Chondrocyte (in vitro differentiated cells): Measurements from ENCODE around the gene OR1L8. TPM values are rescaled to one million over a fixed set of nuclear protein-coding genes. Genes with fewer than 3 reads are reported as not detected.
"Not testable (repeated sequence)": the region's sequence is repeated elsewhere in the genome, so short reads cannot be mapped to it uniquely, and the experiment has no call there.

Source experiments
- DNase-seq: peaks from one replicate; pipeline ENCODE4 v3.0.0; 2021; ENCODE audit warnings: mixed read lengths, low spot score
- H3K27ac Mint-ChIP-seq: one replicate; pipeline ENCODE4 v1.8.0; 2021; ENCODE audit warnings: mild to moderate bottlenecking, moderate library complexity, mixed read lengths; ENCODE audit not compliant: unreplicated experiment
- H3K27me3 Mint-ChIP-seq: 2 replicates; pipeline ENCODE4 v1.8.0; 2021; ENCODE audit warnings: low read depth, mixed read lengths
- H3K36me3 Mint-ChIP-seq: 2 replicates; pipeline ENCODE4 v1.8.0; 2021; ENCODE audit warnings: low read depth, mixed read lengths
- H3K4me1 Mint-ChIP-seq: 2 replicates; pipeline ENCODE4 v1.8.0; 2021; ENCODE audit warnings: low read depth, mild to moderate bottlenecking, mixed read lengths
- H3K4me3 Mint-ChIP-seq: one replicate; pipeline ENCODE4 v1.8.0; 2021; ENCODE audit warnings: mild to moderate bottlenecking, moderate library complexity, mixed read lengths; ENCODE audit not compliant: unreplicated experiment
- H3K9me3 Mint-ChIP-seq: 2 replicates; pipeline ENCODE4 v1.8.0; 2021; ENCODE audit warnings: low read depth, mixed read lengths
- total RNA-seq: library from RNA; stranded (reverse); gene quantifications from 3 replicates; pipeline ENCODE4 v1.2.1, GENCODE V29; 2021
- TF ChIP-seq, protein P1 (sequence below): fragments of 200-600 bp; sonication (generic); IDR thresholded peaks from 2 replicates; pipeline ENCODE4 v1.5.0; 2021; ENCODE audit warnings: antibody characterized with exemption, mild to moderate bottlenecking, moderate library complexity

The OR1L8 gene
- total RNA-seq, 1 donor from 2014 or later, result not detected

GRCh38 chr9:122536134-122536533 is 47.0 kb downstream of the OR1L8 start:
- peaks cover 11% of the 10 kb centered on the region for H3K9me3 Mint-ChIP-seq
- DNase-seq, result no peak
- TF ChIP-seq, protein P1, sequence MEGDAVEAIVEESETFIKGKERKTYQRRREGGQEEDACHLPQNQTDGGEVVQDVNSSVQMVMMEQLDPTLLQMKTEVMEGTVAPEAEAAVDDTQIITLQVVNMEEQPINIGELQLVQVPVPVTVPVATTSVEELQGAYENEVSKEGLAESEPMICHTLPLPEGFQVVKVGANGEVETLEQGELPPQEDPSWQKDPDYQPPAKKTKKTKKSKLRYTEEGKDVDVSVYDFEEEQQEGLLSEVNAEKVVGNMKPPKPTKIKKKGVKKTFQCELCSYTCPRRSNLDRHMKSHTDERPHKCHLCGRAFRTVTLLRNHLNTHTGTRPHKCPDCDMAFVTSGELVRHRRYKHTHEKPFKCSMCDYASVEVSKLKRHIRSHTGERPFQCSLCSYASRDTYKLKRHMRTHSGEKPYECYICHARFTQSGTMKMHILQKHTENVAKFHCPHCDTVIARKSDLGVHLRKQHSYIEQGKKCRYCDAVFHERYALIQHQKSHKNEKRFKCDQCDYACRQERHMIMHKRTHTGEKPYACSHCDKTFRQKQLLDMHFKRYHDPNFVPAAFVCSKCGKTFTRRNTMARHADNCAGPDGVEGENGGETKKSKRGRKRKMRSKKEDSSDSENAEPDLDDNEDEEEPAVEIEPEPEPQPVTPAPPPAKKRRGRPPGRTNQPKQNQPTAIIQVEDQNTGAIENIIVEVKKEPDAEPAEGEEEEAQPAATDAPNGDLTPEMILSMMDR, result no peak
- H3K27me3 Mint-ChIP-seq, result peaks cover 20% of the 10 kb centered on the region
- no peak overlapping the region for H3K4me3 Mint-ChIP-seq
- no peaks in the 10 kb centered on the region for H3K4me1 Mint-ChIP-seq
- no peak overlapping the region for H3K27ac Mint-ChIP-seq
- H3K36me3 Mint-ChIP-seq, result no peaks in the 10 kb centered on the region

DNA sequence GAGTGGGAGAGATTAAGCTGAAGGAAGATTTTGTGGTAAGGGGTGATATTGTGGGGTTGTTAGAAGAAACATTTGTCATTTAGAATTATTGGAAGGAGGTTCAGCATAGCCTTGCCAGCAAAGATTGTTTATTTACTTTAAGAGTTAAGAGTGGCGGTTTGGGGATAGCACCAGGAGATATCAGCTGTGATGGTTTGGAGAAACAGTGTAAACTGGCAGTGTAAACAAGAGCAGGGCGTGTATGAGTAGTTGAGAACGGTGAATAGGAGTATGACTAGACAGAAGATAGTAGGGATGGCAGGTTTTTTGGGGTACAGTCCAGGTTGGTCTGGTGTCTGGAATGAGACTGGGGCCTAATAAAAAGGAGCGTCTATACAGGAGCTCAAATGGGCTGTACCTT is 52.0 kb downstream of the OR1L8 start:
- H3K36me3 Mint-ChIP-seq, DNase-seq, H3K9me3 Mint-ChIP-seq, H3K4me1 Mint-ChIP-seq, H3K4me3 Mint-ChIP-seq, H3K27ac Mint-ChIP-seq: not testable (repeated sequence)
- peaks cover 44% of the 10 kb centered on the region for H3K27me3 Mint-ChIP-seq

DNA sequence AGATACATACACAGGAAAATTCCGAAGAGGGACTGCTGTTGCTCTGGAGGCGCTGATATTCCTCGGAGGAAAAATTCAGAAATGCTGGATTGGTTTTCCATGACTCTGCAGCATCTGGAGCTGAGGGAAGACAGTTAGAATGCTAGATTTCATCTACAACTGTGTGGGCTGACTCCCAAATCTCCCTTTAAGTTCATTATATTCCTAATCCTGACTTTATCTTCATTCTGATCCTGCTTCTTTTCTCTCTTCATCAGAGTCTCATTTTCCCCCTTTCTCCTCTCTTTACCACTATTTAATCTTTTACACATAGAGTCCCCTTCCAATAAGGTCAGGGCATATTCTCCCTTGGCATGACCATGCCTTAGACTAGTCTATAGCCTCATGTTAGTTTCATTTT is 56.0 kb downstream of the OR1L8 start, which contains the start of gene OR1N1:
TSS of gene OR1N1 (minus strand) at position 101 of the 400 bp plus-strand sequence. CDS start at position 101, 0 bp downstream.
- no peaks in the 10 kb centered on the region for H3K36me3 Mint-ChIP-seq
- DNase-seq, result no peak
- H3K4me1 Mint-ChIP-seq, result no peaks in the 10 kb centered on the region
- H3K27ac Mint-ChIP-seq, result no peak within 1 kb of the TSS
- H3K27me3 Mint-ChIP-seq, result peaks cover 43% of the 10 kb centered on the region
- TF ChIP-seq, protein P1, result no peak
- no peak within 1 kb of the TSS for H3K4me3 Mint-ChIP-seq
- peaks cover 2% of the 10 kb centered on the region for H3K9me3 Mint-ChIP-seq

DNA sequence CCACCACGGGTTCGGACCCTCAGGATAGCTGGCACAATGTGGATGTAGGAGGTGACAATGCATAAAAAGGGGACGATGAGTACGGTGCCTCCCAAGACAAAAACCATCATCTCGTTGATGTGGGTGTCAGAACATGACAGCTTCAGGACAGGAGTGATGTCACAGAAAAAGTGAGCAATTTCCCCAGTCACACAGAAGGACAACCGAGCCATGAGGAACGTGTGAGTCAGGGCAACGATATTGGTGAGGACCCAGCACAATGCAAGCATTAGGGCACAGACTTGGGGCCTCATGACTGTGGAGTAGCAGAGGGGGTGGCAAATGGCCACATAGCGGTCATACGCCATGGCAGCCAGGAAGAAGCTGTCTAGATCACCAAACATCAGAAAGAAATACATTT is 56.6 kb downstream of the OR1L8 start:
- DNase-seq, result no peak
- peaks cover 46% of the 10 kb centered on the region for H3K27me3 Mint-ChIP-seq
- no peaks in the 10 kb centered on the region for H3K36me3 Mint-ChIP-seq
- peaks cover 2% of the 10 kb centered on the region for H3K9me3 Mint-ChIP-seq
- H3K4me1 Mint-ChIP-seq, result no peaks in the 10 kb centered on the region
- H3K27ac Mint-ChIP-seq, result no peak overlapping the region
- H3K4me3 Mint-ChIP-seq, result no peak overlapping the region
- TF ChIP-seq, protein P1, result no peak

GRCh38 chr9:122519376-122519775 is 63.8 kb downstream of the OR1L8 start:
- Mint-ChIP-seq H3K4me1 (no peaks in the 10 kb centered on the region), H3K9me3 (no peaks in the 10 kb centered on the region), H3K27me3 (peaks cover 33% of the 10 kb centered on the region), H3K4me3 (no peak overlapping the region), H3K36me3 (no peaks in the 10 kb centered on the region), H3K27ac (no peak overlapping the region)
- TF ChIP-seq, protein P1, result no peak
- no peak for DNase-seq

DNA sequence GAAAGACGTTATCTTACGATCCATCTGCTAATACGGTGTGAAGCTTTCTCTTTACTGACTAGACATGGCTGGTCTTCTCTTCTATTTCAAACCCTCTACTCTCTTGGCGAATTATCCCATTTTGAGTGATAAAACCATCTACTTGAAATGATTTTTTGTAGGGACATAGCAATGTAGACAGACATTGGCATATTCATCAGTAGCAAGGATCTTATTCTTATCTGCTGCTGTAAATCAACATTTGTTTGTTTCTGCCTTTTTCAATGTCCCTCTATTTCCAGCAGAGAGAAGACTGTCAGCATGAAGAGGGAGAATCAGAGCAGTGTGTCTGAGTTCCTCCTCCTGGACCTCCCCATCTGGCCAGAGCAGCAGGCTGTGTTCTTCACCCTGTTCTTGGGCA is 64.3 kb downstream of the OR1L8 start, which contains the start of gene OR1J4:
TSS of gene OR1J4 (plus strand) at position 301 of the 400 bp plus-strand sequence. CDS start at position 301, 0 bp downstream.
- Mint-ChIP-seq H3K4me1 (no peaks in the 10 kb centered on the region), H3K27me3 (peaks cover 36% of the 10 kb centered on the region), H3K9me3 (no peaks in the 10 kb centered on the region), H3K36me3 (no peaks in the 10 kb centered on the region), H3K27ac (no peak within 1 kb of the TSS), H3K4me3 (no peak within 1 kb of the TSS)
- no peak for DNase-seq
- TF ChIP-seq, protein P1, result no peak
